Measurements from ENCODE around the gene HOXC12.

DNA sequence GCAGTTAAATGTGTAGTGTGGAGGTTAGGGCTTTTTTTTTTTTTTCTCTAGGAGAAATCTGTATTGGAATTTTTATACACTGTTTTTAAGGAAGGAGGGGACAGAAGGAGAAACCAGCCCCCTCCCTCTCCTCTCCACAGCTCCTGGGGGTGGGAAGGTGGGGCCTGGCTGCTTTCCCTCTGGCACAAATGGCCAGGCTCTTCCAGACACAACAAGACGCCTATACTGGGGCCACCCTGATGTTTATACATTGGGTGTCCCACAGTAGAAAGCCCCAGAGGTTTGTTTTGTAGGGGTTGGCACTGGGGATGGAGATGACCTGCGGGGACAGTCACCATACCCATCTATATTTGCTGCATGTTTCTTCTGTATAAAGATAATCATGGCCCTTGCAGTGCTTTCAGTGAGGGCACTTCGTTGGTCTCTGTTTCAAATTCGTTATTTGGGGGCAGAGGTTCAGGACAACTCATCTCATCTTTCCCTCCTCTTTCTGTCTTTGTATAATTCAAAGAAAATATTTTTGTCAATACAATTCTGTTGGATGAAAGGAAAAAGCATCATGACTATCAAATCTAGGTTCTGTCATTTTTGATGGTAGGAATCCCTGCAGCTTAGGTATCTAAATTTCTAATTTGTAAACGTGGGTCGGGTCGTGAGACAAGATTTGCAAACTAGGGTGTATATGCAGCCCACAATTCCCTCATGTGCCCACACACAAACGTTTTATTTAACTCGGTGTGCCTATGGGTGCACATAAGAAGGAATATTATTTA is 22.3 kb downstream of the HOXC12 start:
- TF ChIP-seq, protein P1, sequence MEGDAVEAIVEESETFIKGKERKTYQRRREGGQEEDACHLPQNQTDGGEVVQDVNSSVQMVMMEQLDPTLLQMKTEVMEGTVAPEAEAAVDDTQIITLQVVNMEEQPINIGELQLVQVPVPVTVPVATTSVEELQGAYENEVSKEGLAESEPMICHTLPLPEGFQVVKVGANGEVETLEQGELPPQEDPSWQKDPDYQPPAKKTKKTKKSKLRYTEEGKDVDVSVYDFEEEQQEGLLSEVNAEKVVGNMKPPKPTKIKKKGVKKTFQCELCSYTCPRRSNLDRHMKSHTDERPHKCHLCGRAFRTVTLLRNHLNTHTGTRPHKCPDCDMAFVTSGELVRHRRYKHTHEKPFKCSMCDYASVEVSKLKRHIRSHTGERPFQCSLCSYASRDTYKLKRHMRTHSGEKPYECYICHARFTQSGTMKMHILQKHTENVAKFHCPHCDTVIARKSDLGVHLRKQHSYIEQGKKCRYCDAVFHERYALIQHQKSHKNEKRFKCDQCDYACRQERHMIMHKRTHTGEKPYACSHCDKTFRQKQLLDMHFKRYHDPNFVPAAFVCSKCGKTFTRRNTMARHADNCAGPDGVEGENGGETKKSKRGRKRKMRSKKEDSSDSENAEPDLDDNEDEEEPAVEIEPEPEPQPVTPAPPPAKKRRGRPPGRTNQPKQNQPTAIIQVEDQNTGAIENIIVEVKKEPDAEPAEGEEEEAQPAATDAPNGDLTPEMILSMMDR (IDR thresholded peaks at IDR 0.05) = no peak
- TF ChIP-seq POLR2A (IDR thresholded peaks at IDR 0.05) = no peak

Data from adrenal gland (tissue), 5 donors.